Measurements from ENCODE around the gene GABARAPL2.
A peak's percentile ranks its signal among the peaks of the same experiment; 100 is the strongest.
"Not testable (repeated sequence)": the region's sequence is repeated elsewhere in the genome, so short reads cannot be mapped to it uniquely, and the experiment has no call there.

The GABARAPL2 gene, protein sequence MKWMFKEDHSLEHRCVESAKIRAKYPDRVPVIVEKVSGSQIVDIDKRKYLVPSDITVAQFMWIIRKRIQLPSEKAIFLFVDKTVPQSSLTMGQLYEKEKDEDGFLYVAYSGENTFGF

DNA sequence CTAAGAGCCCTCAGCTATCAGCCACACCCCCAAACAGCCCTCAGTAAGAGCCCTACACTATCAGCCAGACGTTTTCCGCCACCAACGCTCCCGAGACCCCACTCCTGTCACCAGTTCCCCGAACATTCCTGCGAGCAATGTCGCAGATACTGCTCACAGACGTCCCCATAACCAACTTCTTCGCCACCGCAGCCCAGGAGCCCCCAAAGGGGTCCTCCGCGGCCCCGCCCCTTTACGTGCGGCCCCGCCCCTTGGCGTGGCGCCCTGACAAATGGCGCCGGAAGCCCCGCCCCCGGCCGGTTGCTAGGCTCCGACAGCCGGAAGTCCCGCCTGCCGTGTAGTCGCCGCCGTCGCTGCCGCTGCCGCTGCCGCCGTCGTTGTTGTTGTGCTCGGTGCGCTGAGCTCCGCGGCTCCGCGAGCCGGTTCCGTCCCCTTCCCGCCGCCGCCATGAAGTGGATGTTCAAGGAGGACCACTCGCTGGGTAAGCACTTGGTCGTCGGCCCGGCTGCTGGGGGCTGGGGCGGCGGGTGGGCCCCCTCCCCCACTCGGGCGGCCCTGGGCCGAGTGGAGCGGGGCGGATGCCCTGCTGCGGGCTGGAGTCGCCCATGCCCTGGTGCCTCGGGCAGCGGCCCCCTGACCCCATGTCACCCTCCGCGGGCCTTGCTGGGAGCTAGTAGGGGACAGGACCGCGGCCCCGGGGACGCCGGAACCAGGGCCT lies at the start of gene GABARAPL2:
GABARAPL2 (plus strand) TSS at position 340 of the 718 bp plus-strand sequence; CDS start at position 448, 108 bp downstream.
- DNase-seq (ENCODE audit: low read depth in 2 of 2), result peak; percentile 74 to 80

DNA sequence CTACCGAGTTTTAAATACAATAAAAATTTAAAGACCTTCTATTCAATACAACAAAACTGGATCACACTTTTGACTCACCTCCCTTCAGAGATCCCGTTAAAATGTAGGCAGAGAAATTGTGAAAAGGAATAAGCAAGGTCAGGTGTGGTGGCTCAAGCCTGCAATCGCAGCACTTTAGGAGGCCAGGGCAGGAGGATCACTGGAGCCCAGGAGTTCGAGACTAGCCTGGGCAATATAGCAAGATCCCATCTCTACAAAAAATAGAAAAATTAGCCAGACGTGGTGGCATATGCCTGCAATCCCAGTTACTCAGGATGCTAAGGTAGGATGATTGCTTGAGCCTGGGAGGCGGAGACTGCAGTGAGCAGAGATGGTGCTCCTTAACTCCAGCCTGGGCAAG lies 47.0 kb upstream of the GABARAPL2 start:
- DNase-seq (ENCODE audit: low read depth in 2 of 2), result no peak

DNA sequence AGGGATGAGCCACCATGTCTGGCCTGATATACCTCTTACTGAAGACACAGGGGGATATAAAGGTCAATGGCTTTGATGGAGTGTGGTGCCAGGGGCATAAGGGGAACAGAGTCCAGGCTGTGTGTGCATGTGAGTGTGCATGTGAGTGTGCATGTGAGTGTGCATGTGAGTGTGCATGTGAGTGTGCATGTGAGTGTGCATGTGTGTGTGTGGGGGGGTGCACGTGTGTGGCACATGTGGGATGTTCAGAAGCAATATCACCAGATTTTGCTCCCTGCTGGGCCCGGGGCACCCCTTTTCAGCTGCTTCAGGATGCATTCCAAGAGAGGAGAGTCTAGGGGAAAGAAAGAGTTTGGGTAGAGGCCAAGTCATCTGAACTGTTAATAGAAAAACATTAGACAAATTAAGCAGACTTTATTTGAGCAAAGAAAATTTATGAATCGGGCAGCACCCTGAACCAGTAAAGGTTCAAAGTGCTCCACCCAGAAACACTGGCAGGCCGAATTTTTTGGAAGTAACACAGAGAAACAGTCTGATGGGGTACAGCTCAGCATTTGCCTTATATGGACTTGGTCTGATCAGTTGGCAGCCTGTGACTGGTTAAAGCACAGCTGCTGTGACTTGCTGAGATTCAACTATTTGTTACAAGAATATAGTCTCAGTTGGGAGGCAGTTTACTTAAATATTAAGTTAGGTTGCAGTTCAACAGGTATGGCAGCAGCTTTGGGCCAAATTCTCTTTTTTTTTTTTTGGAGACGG lies 40.0 kb upstream of the GABARAPL2 start:
- no peak for DNase-seq (ENCODE audit: low read depth in 2 of 2)

DNA sequence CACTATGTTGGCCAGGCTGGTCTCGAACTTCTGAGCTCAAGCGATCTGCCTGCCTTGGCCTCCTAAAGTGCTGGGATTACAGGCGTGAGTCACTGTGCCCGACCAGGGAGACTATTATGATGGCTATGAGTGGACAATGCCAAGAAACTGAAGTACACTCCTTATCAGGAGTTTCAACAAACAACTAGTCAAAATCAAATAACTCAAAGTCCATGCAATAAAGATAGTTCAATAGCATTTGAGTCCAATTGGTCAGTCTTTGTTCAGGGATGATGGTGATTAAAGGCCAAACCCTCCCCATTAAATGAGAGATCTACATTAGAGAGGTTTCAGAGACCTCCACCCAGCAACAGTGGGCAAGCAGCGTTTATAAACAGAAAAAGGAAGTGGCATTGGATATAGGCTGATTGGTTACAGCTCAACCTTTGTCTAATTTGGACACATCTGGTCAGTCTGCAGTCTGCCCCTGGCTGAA lies 38.3 kb upstream of the GABARAPL2 start:
- DNase-seq (ENCODE audit: low read depth in 2 of 2), result no peak

DNA sequence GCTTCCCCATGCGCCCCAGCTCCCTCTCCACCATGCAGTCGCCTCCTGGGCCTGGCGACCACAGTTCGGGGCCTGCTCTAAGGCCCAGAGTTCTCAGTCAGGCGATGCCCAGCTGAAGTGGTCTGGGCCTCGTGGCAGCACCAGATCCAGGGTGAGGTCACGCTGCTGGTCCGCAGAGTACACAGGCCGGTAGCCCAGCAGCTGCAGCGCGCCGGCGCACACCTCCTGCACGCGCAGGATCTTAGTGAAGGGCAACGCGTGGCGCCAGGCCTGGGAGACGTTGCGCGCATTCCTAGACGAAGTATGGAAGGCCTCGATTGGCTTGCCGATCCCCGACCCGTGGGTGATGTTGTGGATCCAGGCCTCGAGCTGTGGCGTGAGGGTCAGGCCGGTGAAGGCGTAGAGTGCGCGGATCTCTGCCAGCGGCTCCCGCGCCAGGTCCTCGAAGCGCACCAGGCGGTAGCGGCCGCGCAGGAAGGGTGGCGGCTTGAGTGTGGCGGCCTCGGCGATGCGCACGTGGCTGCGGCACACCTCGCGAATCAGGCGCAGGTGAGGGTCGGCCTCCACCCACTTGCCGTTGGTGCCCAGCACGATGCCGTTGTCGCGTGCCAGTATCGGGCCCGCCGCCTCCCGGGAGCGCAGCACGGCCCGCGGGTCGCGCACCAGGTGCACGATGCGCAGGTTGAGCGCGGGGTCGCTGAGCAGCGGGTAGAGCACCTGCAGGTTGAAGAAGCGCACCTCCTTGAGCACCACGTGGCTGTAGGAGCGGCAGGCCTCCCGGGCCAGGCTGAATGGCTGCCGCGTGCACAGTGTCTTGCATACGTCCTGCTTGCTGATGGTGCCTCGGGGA lies 36.9 kb upstream of the GABARAPL2 start:
- DNase-seq (ENCODE audit: low read depth in 2 of 2), result no peak

DNA sequence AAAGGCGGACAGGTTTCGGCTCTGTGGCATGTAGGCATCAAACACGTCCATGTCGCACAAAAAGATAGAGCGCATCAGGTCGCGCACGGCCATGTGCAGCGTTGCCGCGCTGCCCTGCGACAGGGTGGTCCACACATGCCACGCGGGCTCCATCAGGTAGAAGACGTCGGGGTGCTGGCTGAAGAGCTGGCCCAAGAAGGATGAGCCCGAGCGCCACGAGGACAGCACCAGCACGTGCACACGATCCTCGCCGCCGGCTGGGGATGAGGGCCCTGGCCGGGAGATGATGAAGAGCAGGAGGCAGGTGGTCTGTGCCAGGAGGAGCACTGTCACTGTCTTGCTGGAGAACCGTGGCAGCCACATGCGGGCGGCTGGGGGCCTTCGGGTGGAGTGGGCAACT lies 36.2 kb upstream of the GABARAPL2 start:
- DNase-seq (ENCODE audit: low read depth in 2 of 2), result no peak

DNA sequence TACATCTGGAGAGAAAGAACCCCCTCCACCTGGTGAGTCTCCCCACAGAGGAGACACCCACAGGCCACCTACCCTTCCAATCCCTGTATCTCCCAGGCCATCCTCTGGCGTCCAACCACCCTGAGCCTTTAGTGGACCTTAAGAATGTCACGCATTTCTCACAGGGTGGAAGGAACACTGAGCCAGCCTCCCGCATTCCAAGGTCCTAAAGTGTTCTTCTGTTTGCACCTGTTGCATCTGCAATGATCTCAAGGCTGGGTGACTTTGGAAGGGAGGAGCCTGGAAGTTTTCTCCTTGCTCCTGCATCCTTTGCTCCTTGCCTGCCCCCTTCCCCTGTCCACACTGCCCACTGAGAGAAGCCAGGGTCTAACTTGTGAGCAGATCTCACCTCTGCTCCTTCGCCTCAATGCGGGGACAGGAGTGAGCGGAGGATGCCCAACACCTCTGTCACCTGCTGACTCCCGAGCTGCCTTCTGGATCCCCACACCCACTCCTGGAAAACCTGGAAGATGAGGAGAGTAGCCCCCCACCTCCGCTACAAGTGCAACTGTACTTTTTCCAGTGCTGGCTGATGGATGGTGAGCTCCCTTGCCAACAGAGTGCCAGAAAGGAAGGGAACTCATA lies 33.9 kb upstream of the GABARAPL2 start:
- DNase-seq (ENCODE audit: low read depth in 2 of 2), result no peak

DNA sequence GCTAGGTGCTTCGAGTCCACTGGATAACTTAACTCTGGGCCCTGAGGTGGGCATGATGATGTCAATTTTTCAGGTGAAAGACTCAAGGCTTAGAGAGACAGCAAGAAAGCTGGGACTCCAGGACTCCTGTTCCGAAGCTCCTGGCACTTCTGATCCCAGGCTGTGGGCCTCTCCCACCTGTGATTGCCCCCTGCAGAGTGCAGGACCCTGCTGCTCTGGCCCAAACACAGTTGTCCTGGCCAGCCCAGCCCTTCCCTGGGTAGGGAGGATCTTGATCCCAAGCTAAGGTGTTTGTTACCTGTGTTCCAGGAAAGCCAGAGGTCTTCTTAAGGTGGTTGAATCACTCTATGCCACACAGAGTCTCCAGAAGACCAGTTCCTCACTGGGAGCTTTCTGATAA lies 33.4 kb upstream of the GABARAPL2 start:
- DNase-seq (ENCODE audit: low read depth in 2 of 2), result no peak

DNA sequence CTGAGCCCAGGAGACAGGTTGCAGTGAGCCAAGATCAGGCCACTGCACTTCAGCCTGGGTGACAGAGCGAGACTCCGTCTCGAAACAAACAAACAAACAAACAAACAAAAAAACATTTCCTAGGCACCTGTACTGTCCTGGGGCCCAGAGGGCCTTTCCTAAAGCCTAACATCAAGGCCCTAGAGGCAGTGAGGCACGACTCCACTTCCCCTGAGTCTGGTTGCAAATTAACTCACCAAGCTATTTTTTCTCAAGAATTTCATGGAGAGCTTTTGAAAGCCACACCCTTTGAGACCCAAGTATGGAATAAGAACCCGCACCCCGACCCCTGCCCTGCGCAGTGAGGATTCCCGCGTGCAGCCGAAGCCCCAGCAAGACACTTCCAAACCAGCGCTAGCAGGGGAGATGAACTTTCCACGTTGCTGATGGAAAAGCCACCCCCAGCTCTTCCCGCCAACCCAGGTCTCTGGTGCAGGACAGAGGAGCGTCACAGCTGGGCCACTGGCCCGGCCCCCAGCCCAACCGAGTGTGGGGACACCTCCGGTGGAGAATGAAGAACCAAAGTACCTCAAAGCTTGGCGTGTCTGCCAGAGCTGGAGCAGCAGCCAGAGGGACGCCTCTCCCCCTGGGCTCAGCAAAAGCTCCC lies 31.5 kb upstream of the GABARAPL2 start:
- DNase-seq (ENCODE audit: low read depth in 2 of 2), result no peak

DNA sequence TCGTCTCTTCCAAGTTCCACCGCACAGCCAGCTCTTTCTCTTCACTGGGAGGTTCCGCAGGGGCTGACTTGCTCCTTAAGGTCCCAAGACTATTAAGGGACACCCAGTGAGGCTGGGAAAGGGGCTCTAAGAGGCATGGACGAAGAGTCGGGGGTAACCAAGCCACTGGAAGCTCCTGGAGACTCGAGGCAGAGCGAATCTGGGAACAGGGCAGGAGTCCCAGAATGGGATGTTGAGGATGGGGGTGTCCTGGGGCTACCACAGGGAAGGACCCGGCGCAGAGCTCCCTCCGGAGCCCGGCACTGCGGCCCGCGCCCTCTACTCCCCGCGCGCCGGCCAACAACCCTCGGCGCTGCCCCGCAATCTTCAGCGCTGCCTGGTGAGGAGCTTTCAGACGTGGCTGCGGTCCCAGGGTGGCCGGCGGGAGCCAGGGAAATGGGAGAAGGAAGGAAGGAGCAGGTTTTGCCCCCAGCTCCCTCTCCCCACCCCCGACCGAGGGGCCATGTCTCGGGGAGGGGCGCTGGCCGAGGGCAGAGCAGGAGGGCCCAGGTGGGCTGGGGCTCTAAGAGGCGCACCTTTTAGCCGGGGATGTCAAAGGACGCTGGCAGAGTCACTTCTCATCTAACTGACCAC lies 30.9 kb upstream of the GABARAPL2 start:
- DNase-seq (ENCODE audit: low read depth in 2 of 2), result no peak

DNA sequence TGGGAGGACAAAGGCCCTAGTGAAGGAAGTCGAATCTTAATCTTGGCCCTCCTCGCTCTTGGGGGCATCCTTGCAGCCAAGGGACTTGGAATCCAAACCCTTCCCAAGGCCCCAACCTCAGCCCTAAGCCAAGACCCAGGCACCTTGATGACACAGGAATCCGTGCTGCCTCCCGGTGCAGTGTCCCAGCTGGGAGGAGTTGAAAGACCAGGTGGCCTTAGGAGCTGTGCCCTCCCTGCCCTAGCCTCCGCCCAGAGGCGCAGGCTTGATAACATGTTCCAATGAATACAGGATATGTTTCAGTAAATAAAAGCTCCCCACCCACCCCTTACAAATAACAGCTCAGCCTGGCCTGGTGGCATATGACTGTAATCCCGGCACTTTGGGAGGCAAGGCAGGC lies 30.3 kb upstream of the GABARAPL2 start, which contains the start of gene CHST5:
CHST5 (minus strand) TSS at position 208 of the 400 bp plus-strand sequence. CDS start 5,724 bp downstream, outside the sequence.
- no peak for DNase-seq (ENCODE audit: low read depth in 2 of 2)

DNA sequence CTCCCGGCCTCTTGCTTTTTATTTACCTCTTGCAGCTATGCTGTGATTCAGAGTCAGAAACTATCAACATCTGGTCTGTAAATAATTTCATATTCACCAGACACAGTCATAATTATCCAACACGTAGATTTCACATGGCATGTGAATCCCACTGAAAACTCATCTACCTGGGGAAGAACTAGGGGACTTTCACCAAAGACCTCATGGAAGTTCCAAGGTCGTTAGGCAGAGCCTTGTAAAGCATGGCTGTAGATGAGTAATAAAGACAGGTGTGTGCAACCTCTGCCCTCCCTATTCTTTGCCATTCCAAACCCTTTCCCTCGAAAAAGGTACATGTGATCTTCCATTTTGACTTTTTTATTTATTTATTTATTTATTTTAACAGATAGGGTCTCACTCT lies 28.4 kb upstream of the GABARAPL2 start:
- no peak for DNase-seq (ENCODE audit: low read depth in 2 of 2)

DNA sequence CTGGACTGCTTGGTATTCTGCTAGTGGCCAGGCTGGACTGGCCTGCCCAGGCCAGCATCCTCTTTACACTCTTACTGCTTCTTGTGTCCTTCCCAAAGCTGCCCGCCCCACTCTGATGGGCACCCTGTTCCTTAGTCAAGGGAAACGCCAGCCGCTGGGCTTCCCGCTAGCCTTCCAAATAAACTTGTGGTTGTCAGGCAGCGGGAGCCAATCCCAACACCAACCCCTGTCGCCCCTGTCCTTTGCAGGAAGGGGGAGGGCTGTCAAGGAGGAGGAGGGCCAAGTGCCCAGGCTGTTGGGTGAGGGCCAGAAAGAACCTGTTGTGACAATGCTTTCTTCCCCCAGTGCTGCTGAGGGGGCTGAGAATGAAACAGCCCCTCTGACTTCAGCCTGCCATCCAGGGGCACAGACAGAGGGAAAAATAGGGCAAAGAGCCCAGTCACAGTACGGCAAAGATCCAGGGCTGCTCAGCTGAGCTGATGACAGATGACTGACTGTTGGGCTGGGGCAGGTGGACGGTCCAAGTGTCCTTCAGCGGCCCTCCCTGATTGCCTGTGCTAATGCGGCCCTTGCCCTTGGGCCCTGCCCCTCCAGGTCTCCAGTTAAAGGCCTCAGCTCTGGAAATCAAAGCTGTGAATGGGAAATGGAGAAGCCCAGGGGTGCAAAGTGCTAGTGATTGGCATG lies 27.2 kb upstream of the GABARAPL2 start:
- not testable (repeated sequence) for DNase-seq (ENCODE audit: low read depth in 2 of 2)

DNA sequence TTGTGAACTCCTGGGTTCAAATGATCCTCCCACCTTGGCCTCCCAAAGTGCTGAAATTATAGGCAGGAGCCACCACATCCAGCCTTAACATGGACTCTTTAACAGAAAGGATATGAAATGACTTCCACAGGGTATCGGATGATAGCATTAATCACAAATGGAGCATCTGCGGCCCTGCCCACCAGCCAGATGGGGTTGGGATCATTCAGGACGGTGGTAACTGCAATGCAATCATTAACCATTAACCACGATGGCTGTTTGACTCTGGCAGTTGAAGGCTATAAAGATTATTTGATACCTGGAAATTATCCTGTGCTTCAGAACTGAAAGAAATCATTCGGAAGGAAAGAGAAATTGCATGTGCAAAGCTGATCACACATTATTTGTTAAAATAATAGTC lies 24.9 kb upstream of the GABARAPL2 start:
- no peak for DNase-seq (ENCODE audit: low read depth in 2 of 2)

DNA sequence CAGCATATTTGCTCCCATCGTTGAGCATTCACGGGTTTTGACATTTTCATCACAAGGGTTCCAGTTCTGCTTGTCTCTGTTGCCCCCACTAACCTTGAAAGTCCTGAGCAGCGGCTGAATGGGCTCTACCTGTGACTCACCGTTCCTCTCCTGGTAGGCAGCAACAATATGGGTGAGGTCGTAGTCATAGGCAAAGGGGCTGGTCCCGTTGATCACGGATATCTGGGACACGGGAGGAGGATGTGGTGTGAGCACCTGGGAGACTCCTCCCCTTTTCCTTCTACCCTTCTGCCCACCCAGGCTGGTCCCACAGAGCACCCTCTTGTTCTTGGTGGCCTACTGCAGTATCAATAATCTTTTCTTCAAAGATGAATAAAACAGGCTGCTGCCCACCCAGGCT lies 23.7 kb upstream of the GABARAPL2 start:
- not testable (repeated sequence) for DNase-seq (ENCODE audit: low read depth in 2 of 2)

DNA sequence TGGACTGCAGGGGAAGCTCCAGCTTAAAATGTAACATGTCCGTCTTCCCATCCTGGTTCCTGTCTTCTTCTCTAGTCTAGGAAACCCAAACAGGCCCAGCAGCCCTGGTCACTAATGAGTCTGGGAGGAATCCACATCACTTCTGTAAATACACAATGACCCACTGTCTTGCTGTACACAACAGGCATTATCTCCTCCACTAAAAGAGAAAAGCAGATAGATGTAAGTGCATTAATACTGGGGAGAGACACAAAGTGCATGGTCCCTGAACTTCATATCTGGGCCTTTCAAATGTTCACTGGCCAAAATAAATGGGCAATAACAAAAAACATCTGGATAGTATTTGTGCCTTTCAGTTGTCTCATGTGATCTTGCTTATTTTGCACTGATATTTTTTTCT lies 20.3 kb upstream of the GABARAPL2 start:
- not testable (repeated sequence) for DNase-seq (ENCODE audit: low read depth in 2 of 2)

DNA sequence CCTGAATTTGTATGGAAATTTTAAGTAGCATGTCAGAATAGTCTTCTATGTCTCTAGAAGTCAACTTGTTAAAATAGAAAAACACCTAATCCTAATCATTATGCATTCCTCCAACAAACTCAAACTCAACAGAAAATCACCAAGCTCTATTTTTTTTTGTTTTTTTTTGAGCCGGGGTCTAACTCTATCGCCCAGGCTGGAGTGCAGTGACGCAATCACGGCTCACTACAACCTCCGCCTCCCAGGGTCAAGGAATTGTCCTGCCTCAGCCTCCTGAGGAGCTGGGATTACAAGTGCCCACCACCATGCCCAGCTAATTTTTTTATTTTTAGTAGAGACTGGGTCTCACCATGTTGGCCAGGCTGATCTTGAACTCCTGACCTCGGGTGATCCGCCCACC lies 19.9 kb upstream of the GABARAPL2 start:
- no peak for DNase-seq (ENCODE audit: low read depth in 2 of 2)

DNA sequence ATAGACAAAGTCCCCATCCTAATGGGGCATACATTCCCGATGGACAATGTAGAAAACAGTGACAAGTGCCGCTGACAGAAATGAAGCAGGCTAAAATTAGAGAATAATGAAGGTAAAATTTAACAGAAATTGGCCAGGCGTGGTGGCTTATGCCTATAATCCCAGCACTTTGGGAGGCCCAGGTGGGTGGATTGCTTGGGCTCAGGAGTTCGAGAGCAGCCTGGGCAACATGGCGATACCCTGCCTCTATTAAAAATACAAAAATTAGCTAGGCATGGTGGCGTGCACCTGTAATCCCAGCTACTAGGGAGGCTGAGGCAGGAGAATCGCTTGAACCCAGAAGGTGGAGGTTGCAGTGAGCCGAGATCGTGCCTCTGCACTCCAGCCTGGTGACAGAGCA lies 17.7 kb upstream of the GABARAPL2 start:
- DNase-seq (ENCODE audit: low read depth in 2 of 2), result not testable (repeated sequence)

DNA sequence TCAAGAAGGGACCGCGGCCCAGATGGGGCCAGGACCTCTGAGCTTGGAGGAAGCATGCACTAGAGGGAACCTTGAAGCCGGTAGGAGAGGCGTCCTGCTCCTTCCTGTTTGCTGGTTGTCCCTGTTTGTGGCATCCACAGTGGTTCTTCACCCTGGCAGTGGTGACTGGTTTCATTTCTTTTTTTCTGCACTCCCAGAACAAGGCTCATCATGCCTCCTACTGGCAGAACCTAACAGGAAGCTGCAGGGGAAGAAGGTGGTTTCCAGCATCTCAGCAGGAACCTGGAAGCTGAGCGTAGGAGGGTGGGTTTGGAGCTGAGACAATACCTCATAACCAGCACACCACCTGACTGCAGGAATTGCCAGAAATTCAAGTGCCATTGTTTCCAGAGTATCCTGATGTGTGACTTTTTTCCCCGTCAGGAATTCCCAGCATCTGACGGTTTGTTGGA lies 15.9 kb upstream of the GABARAPL2 start:
- no peak for DNase-seq (ENCODE audit: low read depth in 2 of 2)

DNA sequence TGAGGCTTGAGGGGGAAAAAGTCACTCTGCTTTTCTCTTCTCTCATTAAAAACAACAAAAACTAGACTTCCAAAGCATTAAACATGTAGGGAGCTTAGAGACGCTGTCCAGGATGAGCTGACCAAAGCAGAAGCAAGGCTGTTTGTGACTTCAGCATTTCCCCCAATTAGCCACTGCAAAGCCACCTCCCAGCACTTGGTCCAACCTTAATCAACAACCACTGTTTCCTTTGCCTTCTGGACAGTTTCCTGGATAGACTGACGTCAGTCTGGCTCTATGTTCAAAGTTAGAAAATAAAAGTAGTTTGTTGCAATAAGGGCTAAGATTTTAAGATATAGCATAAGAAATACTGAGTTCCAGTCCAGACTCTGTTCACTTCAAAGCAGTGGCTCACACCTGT lies 13.2 kb upstream of the GABARAPL2 start:
- no peak for DNase-seq (ENCODE audit: low read depth in 2 of 2)

All from stimulated activated CD8-positive, alpha-beta memory T cell treated with anti-CD3 and anti-CD28 coated beads, Interleukin-15, amount 100 ng/mL, for 4 hours (primary cell).